Fibroblast of skin of right quadriceps (primary cell): ENCODE data around the gene IGLL5.

ENCODE experiments used
- DNase-seq: peaks from one replicate; pipeline ENCODE4 v3.0.0-alpha.2; 2013

The IGLL5 gene

GRCh38 chr22:22887621-22888503, at the start of gene IGLL5:
IGLL5 (plus strand) TSS chr22:22887816; CDS start chr22:22888054, 238 bp downstream.
- DNase-seq, result no peak

GRCh38 chr22:22838148-22838786, 49.3 kb upstream of the IGLL5 start:
- no peak for DNase-seq

- no peak for DNase-seq
These were observed 47.9 kb upstream of the IGLL5 start for GRCh38 chr22:22839570-22840314.

- no peak for DNase-seq
These were observed 46.8 kb upstream of the IGLL5 start for GRCh38 chr22:22840780-22841179.

GRCh38 chr22:22841598-22841997, 46.0 kb upstream of the IGLL5 start:
- DNase-seq, result no peak

GRCh38 chr22:22842085-22842484, 45.5 kb upstream of the IGLL5 start:
- DNase-seq, result no peak

GRCh38 chr22:22843848-22844247, 43.8 kb upstream of the IGLL5 start:
- DNase-seq, result no peak

GRCh38 chr22:22847241-22847640, 40.4 kb upstream of the IGLL5 start:
- no peak for DNase-seq

- DNase-seq, result peak; percentile 35
These were observed 39.2 kb upstream of the IGLL5 start for GRCh38 chr22:22848364-22848866.

- DNase-seq, result no peak
These were observed 37.7 kb upstream of the IGLL5 start for GRCh38 chr22:22849640-22850610.

GRCh38 chr22:22851969-22852368, 35.6 kb upstream of the IGLL5 start:
- DNase-seq, result no peak

GRCh38 chr22:22853713-22854112, 33.9 kb upstream of the IGLL5 start:
- DNase-seq, result no peak

GRCh38 chr22:22854466-22854865, 33.1 kb upstream of the IGLL5 start:
- DNase-seq, result no peak

GRCh38 chr22:22855085-22855484, 32.5 kb upstream of the IGLL5 start:
- DNase-seq, result no peak

GRCh38 chr22:22855617-22856308, 31.9 kb upstream of the IGLL5 start:
- DNase-seq, result peak; percentile 10

- no peak for DNase-seq
These were observed 31.3 kb upstream of the IGLL5 start for GRCh38 chr22:22856364-22856763.

- no peak for DNase-seq
These were observed 30.6 kb upstream of the IGLL5 start for GRCh38 chr22:22856885-22857606.

GRCh38 chr22:22857607-22858558, 29.7 kb upstream of the IGLL5 start:
- DNase-seq, result no peak

- no peak for DNase-seq
These were observed 29.1 kb upstream of the IGLL5 start for GRCh38 chr22:22858559-22858937.

GRCh38 chr22:22863001-22863400, 24.6 kb upstream of the IGLL5 start:
- no peak for DNase-seq
